Effector memory CD8-positive, alpha-beta T cell (primary cell): ENCODE results near the gene FSIP1.
A peak's percentile ranks its signal among the peaks of the same experiment; 100 is the strongest.

Experiments used
- ATAC-seq: fragments of 150-1000 bp; cut with Tn5 transposase; replicated peaks from 2 replicates; pipeline ENCODE4 v1.10.0; 2021; ENCODE audit warnings: mild to moderate bottlenecking, moderate library complexity
- DNase-seq, 3 experiments: peaks; one replicate each; pipeline ENCODE4 v3.0.0; 2021
- H3K27ac Mint-ChIP-seq, 2 donors: one replicate each; pipeline ENCODE4 v1.8.0; 2022; ENCODE audit warnings: mild to moderate bottlenecking in 2 of 2, mixed read lengths in 2 of 2, moderate library complexity in 2 of 2
- H3K27me3 Mint-ChIP-seq, 2 donors: one replicate each; pipeline ENCODE4 v1.8.0; 2022; ENCODE audit warnings: mixed read lengths in 2 of 2
- H3K36me3 Mint-ChIP-seq: one replicate; pipeline ENCODE4 v1.8.0; 2022; ENCODE audit warnings: mild to moderate bottlenecking, moderate library complexity, mixed read lengths; ENCODE audit not compliant: insufficient read depth
- H3K4me1 Mint-ChIP-seq, 2 donors: one replicate each; pipeline ENCODE4 v1.8.0; 2022; ENCODE audit warnings: low read depth in 2 of 2, mixed read lengths in 2 of 2
- H3K4me3 Mint-ChIP-seq, 2 donors: one replicate each; pipeline ENCODE4 v1.8.0; 2022; ENCODE audit warnings: mild to moderate bottlenecking in 2 of 2, mixed read lengths in 2 of 2, moderate library complexity in 2 of 2
- H3K9me3 Mint-ChIP-seq, 2 donors: one replicate each; pipeline ENCODE4 v1.8.0; 2022; ENCODE audit warnings: mixed read lengths in 2 of 2

FSIP1 gene

GRCh38 chr15:39668457-39668856 is 114.2 kb downstream of the FSIP1 start:
- DNase-seq (no peak), ATAC-seq (no peak)
- Mint-ChIP-seq H3K27me3 (no peaks in the 10 kb centered on the region), H3K4me1 (peaks cover 5 to 27% of the 10 kb centered on the region in 2 donors), H3K27ac (no peak overlapping the region), H3K36me3 (no peaks in the 10 kb centered on the region), H3K9me3 (no peaks in the 10 kb centered on the region), H3K4me3 (no peak overlapping the region)

GRCh38 chr15:39667382-39668127 is 115.1 kb downstream of the FSIP1 start:
- no peaks in the 10 kb centered on the region for H3K36me3 Mint-ChIP-seq
- DNase-seq (no peak), ATAC-seq (no peak)
- no peak overlapping the region for H3K27ac Mint-ChIP-seq
- no peak overlapping the region for H3K4me3 Mint-ChIP-seq
- no peaks in the 10 kb centered on the region for H3K27me3 Mint-ChIP-seq
- H3K4me1 Mint-ChIP-seq, result peaks cover 5 to 27% of the 10 kb centered on the region in 2 donors
- no peaks in the 10 kb centered on the region for H3K9me3 Mint-ChIP-seq

GRCh38 chr15:39666677-39667076 is 116.0 kb downstream of the FSIP1 start:
- no peak for DNase-seq
- H3K9me3 Mint-ChIP-seq, result no peaks in the 10 kb centered on the region
- H3K36me3 Mint-ChIP-seq, result no peaks in the 10 kb centered on the region
- no peak overlapping the region for H3K4me3 Mint-ChIP-seq
- ATAC-seq, result no peak
- H3K4me1 Mint-ChIP-seq, result peaks cover 5 to 27% of the 10 kb centered on the region in 2 donors
- no peak overlapping the region for H3K27ac Mint-ChIP-seq
- no peaks in the 10 kb centered on the region for H3K27me3 Mint-ChIP-seq

GRCh38 chr15:39665629-39666250 is 116.9 kb downstream of the FSIP1 start:
- H3K4me3 Mint-ChIP-seq, result no peak overlapping the region
- no peaks in the 10 kb centered on the region for H3K9me3 Mint-ChIP-seq
- ATAC-seq, result peak; percentile 72

GRCh38 chr15:39663704-39664250 is 118.9 kb downstream of the FSIP1 start:
- H3K27ac Mint-ChIP-seq, result no peak overlapping the region
- H3K36me3 Mint-ChIP-seq, result no peaks in the 10 kb centered on the region
- H3K9me3 Mint-ChIP-seq, result no peaks in the 10 kb centered on the region
- H3K4me3 Mint-ChIP-seq, result no peak overlapping the region
- peaks cover 5 to 17% of the 10 kb centered on the region in 2 donors for H3K4me1 Mint-ChIP-seq
- H3K27me3 Mint-ChIP-seq, result no peaks in the 10 kb centered on the region
- ATAC-seq (no peak), DNase-seq (no peak)

More at GRCh38 chr15:39665629-39666250, 116.9 kb downstream of the FSIP1 start:
- Mint-ChIP-seq H3K36me3 (no peaks in the 10 kb centered on the region), H3K27me3 (no peaks in the 10 kb centered on the region), H3K27ac (peak overlapping the region; percentile 33 to 35), H3K4me1 (peaks cover 5 to 25% of the 10 kb centered on the region in 2 donors)
- no peak for DNase-seq

- ATAC-seq (no peak), DNase-seq (no peak)
- H3K9me3 Mint-ChIP-seq, result no peaks in the 10 kb centered on the region
- H3K27me3 Mint-ChIP-seq, result no peaks in the 10 kb centered on the region
- no peak overlapping the region for H3K27ac Mint-ChIP-seq
- H3K36me3 Mint-ChIP-seq, result no peaks in the 10 kb centered on the region
- no peak overlapping the region for H3K4me3 Mint-ChIP-seq
- H3K4me1 Mint-ChIP-seq, result peaks cover 1 to 9% of the 10 kb centered on the region in 2 donors
Observed at GRCh38 chr15:39661776-39662175, 120.9 kb downstream of the FSIP1 start.

- Mint-ChIP-seq H3K4me3 (no peak overlapping the region), H3K27ac (no peak overlapping the region), H3K36me3 (no peaks in the 10 kb centered on the region), H3K4me1 (no peaks in the 10 kb centered on the region), H3K9me3 (no peaks in the 10 kb centered on the region), H3K27me3 (no peaks in the 10 kb centered on the region)
- no peak for ATAC-seq
- no peak for DNase-seq
Observed at GRCh38 chr15:39658740-39659139, 123.9 kb downstream of the FSIP1 start.

GRCh38 chr15:39657668-39658067 is 125.0 kb downstream of the FSIP1 start:
- no peaks in the 10 kb centered on the region for H3K36me3 Mint-ChIP-seq
- H3K4me1 Mint-ChIP-seq, result no peaks in the 10 kb centered on the region
- ATAC-seq (no peak), DNase-seq (no peak)
- H3K27ac Mint-ChIP-seq, result no peak overlapping the region
- no peaks in the 10 kb centered on the region for H3K27me3 Mint-ChIP-seq
- no peak overlapping the region for H3K4me3 Mint-ChIP-seq
- H3K9me3 Mint-ChIP-seq, result no peaks in the 10 kb centered on the region

- Mint-ChIP-seq H3K27ac (no peak overlapping the region), H3K4me3 (no peak overlapping the region), H3K9me3 (no peaks in the 10 kb centered on the region), H3K4me1 (no peaks in the 10 kb centered on the region), H3K36me3 (no peaks in the 10 kb centered on the region), H3K27me3 (no peaks in the 10 kb centered on the region)
- ATAC-seq (no peak), DNase-seq (no peak)
Observed at GRCh38 chr15:39657181-39657580, 125.5 kb downstream of the FSIP1 start.

GRCh38 chr15:39654304-39654703 is 128.3 kb downstream of the FSIP1 start:
- H3K36me3 Mint-ChIP-seq, result no peaks in the 10 kb centered on the region
- DNase-seq (no peak), ATAC-seq (no peak)
- no peak overlapping the region for H3K4me3 Mint-ChIP-seq
- H3K9me3 Mint-ChIP-seq, result no peaks in the 10 kb centered on the region
- peaks cover 0 to 3% of the 10 kb centered on the region in 2 donors for H3K4me1 Mint-ChIP-seq
- H3K27me3 Mint-ChIP-seq, result no peaks in the 10 kb centered on the region
- no peak overlapping the region for H3K27ac Mint-ChIP-seq

- ATAC-seq (no peak), DNase-seq (no peak)
- no peaks in the 10 kb centered on the region for H3K27me3 Mint-ChIP-seq
- no peaks in the 10 kb centered on the region for H3K9me3 Mint-ChIP-seq
- no peak overlapping the region for H3K4me3 Mint-ChIP-seq
- no peaks in the 10 kb centered on the region for H3K36me3 Mint-ChIP-seq
- peaks cover 0 to 4% of the 10 kb centered on the region in 2 donors for H3K4me1 Mint-ChIP-seq
- peak overlapping the region in 1 of 2 donors; percentile 22 for H3K27ac Mint-ChIP-seq
Observed at GRCh38 chr15:39651881-39652280, 130.8 kb downstream of the FSIP1 start.

- ATAC-seq (no peak), DNase-seq (no peak)
- Mint-ChIP-seq H3K4me3 (no peak overlapping the region), H3K9me3 (no peaks in the 10 kb centered on the region), H3K27me3 (no peaks in the 10 kb centered on the region), H3K4me1 (peaks cover 0 to 4% of the 10 kb centered on the region in 2 donors), H3K36me3 (no peaks in the 10 kb centered on the region), H3K27ac (peak overlapping the region in 1 of 2 donors; percentile 22)
Observed at GRCh38 chr15:39651295-39651694, 131.3 kb downstream of the FSIP1 start.

GRCh38 chr15:39649757-39650156 is 132.9 kb downstream of the FSIP1 start:
- H3K27ac Mint-ChIP-seq, result no peak overlapping the region
- ATAC-seq (no peak), DNase-seq (no peak)
- H3K4me1 Mint-ChIP-seq, result peaks cover 0 to 4% of the 10 kb centered on the region in 2 donors
- no peak overlapping the region for H3K4me3 Mint-ChIP-seq
- no peaks in the 10 kb centered on the region for H3K27me3 Mint-ChIP-seq
- no peaks in the 10 kb centered on the region for H3K9me3 Mint-ChIP-seq
- no peaks in the 10 kb centered on the region for H3K36me3 Mint-ChIP-seq

- no peaks in the 10 kb centered on the region for H3K27me3 Mint-ChIP-seq
- H3K27ac Mint-ChIP-seq, result no peak overlapping the region
- no peak for DNase-seq
- peaks cover 2% of the 10 kb centered on the region for H3K36me3 Mint-ChIP-seq
- no peaks in the 10 kb centered on the region for H3K9me3 Mint-ChIP-seq
- H3K4me3 Mint-ChIP-seq, result no peak overlapping the region
- peaks cover 9 to 13% of the 10 kb centered on the region in 2 donors for H3K4me1 Mint-ChIP-seq
- ATAC-seq, result no peak
Observed at GRCh38 chr15:39646425-39646824, 136.2 kb downstream of the FSIP1 start.
